Esophagus squamous epithelium (tissue), 4 donors: ENCODE measurements around the gene FAM81B.

Experiments used
- POLR2A ChIP-seq, 4 donors: fragments of 450-650 bp; IDR thresholded peaks; one replicate each; pipeline ENCODE4 v1.6.1; 2017; ENCODE audit warnings: antibody characterized with exemption in 4 of 4, mild to moderate bottlenecking in 4 of 4, moderate library complexity in 3 of 4
- TF ChIP-seq, protein P1 (sequence below), 6 experiments: fragments of 450-650 bp in 4 of 6; fragments of 200-600 bp in 2 of 6; sonication (generic) in 2 of 6; IDR thresholded peaks; one replicate each; pipeline ENCODE4 v1.5.1; 2016 to 2019; ENCODE audit warnings: antibody characterized with exemption in 6 of 6, mild to moderate bottlenecking in 4 of 6, moderate library complexity in 4 of 6

GRCh38 chr5:95460665-95461064 lies 69.5 kb downstream of the FAM81B start:
- TF ChIP-seq, protein P1, sequence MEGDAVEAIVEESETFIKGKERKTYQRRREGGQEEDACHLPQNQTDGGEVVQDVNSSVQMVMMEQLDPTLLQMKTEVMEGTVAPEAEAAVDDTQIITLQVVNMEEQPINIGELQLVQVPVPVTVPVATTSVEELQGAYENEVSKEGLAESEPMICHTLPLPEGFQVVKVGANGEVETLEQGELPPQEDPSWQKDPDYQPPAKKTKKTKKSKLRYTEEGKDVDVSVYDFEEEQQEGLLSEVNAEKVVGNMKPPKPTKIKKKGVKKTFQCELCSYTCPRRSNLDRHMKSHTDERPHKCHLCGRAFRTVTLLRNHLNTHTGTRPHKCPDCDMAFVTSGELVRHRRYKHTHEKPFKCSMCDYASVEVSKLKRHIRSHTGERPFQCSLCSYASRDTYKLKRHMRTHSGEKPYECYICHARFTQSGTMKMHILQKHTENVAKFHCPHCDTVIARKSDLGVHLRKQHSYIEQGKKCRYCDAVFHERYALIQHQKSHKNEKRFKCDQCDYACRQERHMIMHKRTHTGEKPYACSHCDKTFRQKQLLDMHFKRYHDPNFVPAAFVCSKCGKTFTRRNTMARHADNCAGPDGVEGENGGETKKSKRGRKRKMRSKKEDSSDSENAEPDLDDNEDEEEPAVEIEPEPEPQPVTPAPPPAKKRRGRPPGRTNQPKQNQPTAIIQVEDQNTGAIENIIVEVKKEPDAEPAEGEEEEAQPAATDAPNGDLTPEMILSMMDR (IDR thresholded peaks at IDR 0.05) = no peak
- no peak for TF ChIP-seq POLR2A (IDR thresholded peaks at IDR 0.05)
